ENCODE measurements around the gene CACNA1S. TPM values are rescaled to one million over a fixed set of nuclear protein-coding genes. Genes with fewer than 3 reads are reported as not detected.

CACNA1S gene
- total RNA-seq, 2 experiments from 2014 or later, result not detected

- TF ChIP-seq CTCF (IDR thresholded peaks at IDR 0.05), result no peak
- Histone ChIP-seq H3K4me1 (ENCODE audit: insufficient read depth, low read length) (peaks cover 18% of the 10 kb centered on the region), H3K27me3 (ENCODE audit: control insufficient read depth in 1 of 2, insufficient read depth in 2 of 2, low read length in 2 of 2) (no peaks in the 10 kb centered on the region), H3K4me3 (ENCODE audit: low read length) (peak overlapping the region; percentile 84), H3K9me3 (ENCODE audit: control insufficient read depth in 1 of 2, insufficient read depth in 1 of 2, low read length in 2 of 2) (no peaks in the 10 kb centered on the region), H3K27ac (ENCODE audit: low read depth in 1 of 2, low read length in 2 of 2) (no peak overlapping the region), H3K36me3 (ENCODE audit: insufficient read depth, low read length) (peaks cover 8% of the 10 kb centered on the region)
- POLR2A ChIA-PET, result interaction anchor here (0.8 to 2.0 kb wide), 8 partner anchors 16 to 483 kb away, joined by 3 to 12 read pairs (median 4); partner anchors contain the start of genes DDX59 and KIF21B
- no peaks in the 10 kb centered on the region for H3K9me3 Mint-ChIP-seq
- no peak for DNase-seq
- intact Hi-C loops (cut with DNase I, micrococcal nuclease), result loop anchor here in 1 of 2 experiments (5.0 to 10.0 kb wide), 7 partner anchors 69 to 991 kb away; partner anchors contain the start of genes ARL8A, CSRP1 and ZNF281
- peaks cover 10% of the 10 kb centered on the region for H3K27me3 Mint-ChIP-seq
- peaks cover 35% of the 10 kb centered on the region for H3K36me3 Mint-ChIP-seq (ENCODE audit: low read depth)
- H3K27ac Mint-ChIP-seq, result peak overlapping the region; percentile 76
- CTCF ChIA-PET, result interaction anchor here (1.0 to 2.0 kb wide), 3 partner anchors 17 to 39 kb away, joined by 4 to 6 read pairs (median 4); no protein-coding TSS in a partner anchor
- H3K4me1 Mint-ChIP-seq (ENCODE audit: low read depth), result peaks cover 36% of the 10 kb centered on the region
- peak overlapping the region; percentile 91 for H3K4me3 Mint-ChIP-seq
- peak; percentile 73 for ATAC-seq (ENCODE audit: poor library complexity)
Measured at GRCh38 chr1:201153474-201154388, 41.5 kb upstream of the CACNA1S start.

- DNase-seq, result peak in 3 of 14 experiments; percentile 8 to 41 (median 30)
- CTCF ChIA-PET, result interaction anchor here (1.0 to 1.2 kb wide), 3 partner anchors 22 to 74 kb away, joined by 3 to 6 read pairs (median 3); no protein-coding TSS in a partner anchor
- Mint-ChIP-seq H3K4me1 (ENCODE audit: low read depth) (peaks cover 31% of the 10 kb centered on the region), H3K27me3 (no peaks in the 10 kb centered on the region), H3K4me3 (peak overlapping the region; percentile 30), H3K27ac (no peak overlapping the region), H3K9me3 (no peaks in the 10 kb centered on the region), H3K36me3 (ENCODE audit: low read depth) (peaks cover 72% of the 10 kb centered on the region)
- H3K4me1 ChIP-seq (ENCODE audit: insufficient read depth, low read length), result peaks cover 11% of the 10 kb centered on the region
- no peaks in the 10 kb centered on the region for H3K9me3 ChIP-seq (ENCODE audit: control insufficient read depth in 1 of 2, insufficient read depth in 1 of 2, low read length in 2 of 2)
- ATAC-seq (ENCODE audit: poor library complexity), result no peak
- H3K27ac ChIP-seq (ENCODE audit: low read depth in 1 of 2, low read length in 2 of 2), result no peak overlapping the region
- intact Hi-C loops (cut with DNase I, micrococcal nuclease), result loop anchor here in 1 of 2 experiments (2.0 kb wide), 1 partner anchor 73 kb away; no protein-coding TSS in a partner anchor
- H3K36me3 ChIP-seq (ENCODE audit: insufficient read depth, low read length), result peaks cover 30% of the 10 kb centered on the region
- no peaks in the 10 kb centered on the region for H3K27me3 ChIP-seq (ENCODE audit: control insufficient read depth in 1 of 2, insufficient read depth in 2 of 2, low read length in 2 of 2)
- POLR2A ChIA-PET, result no interaction called here
- TF ChIP-seq CTCF (IDR thresholded peaks at IDR 0.05), result peak; percentile 62
- no peak overlapping the region for H3K4me3 ChIP-seq (ENCODE audit: low read length)
Measured at GRCh38 chr1:201149400-201149799, 37.2 kb upstream of the CACNA1S start.

GRCh38 chr1:201147396-201148015 lies 35.3 kb upstream of the CACNA1S start:
- no peak for TF ChIP-seq CTCF (IDR thresholded peaks at IDR 0.05)
- peaks cover 15% of the 10 kb centered on the region for H3K4me1 Mint-ChIP-seq (ENCODE audit: low read depth)
- Histone ChIP-seq H3K4me3 (ENCODE audit: low read length) (no peak overlapping the region), H3K4me1 (ENCODE audit: insufficient read depth, low read length) (peaks cover 3% of the 10 kb centered on the region), H3K9me3 (ENCODE audit: control insufficient read depth in 1 of 2, insufficient read depth in 1 of 2, low read length in 2 of 2) (no peaks in the 10 kb centered on the region), H3K36me3 (ENCODE audit: insufficient read depth, low read length) (peaks cover 49% of the 10 kb centered on the region), H3K27ac (ENCODE audit: low read depth in 1 of 2, low read length in 2 of 2) (no peak overlapping the region), H3K27me3 (ENCODE audit: control insufficient read depth in 1 of 2, insufficient read depth in 2 of 2, low read length in 2 of 2) (no peaks in the 10 kb centered on the region)
- peaks cover 88% of the 10 kb centered on the region for H3K36me3 Mint-ChIP-seq (ENCODE audit: low read depth)
- H3K9me3 Mint-ChIP-seq, result no peaks in the 10 kb centered on the region
- no peak for ATAC-seq (ENCODE audit: poor library complexity)
- CTCF ChIA-PET, result no interaction called here
- H3K27ac Mint-ChIP-seq, result no peak overlapping the region
- intact Hi-C loops (cut with DNase I, micrococcal nuclease), result loop anchor here (1.0 to 2.0 kb wide), 2 partner anchors 21 to 75 kb away; no protein-coding TSS in a partner anchor
- no peak overlapping the region for H3K4me3 Mint-ChIP-seq
- no peaks in the 10 kb centered on the region for H3K27me3 Mint-ChIP-seq
- POLR2A ChIA-PET, result no interaction called here
- no peak for DNase-seq
